Measurements from ENCODE around the gene ARPC1A.

The ARPC1A gene

DNA sequence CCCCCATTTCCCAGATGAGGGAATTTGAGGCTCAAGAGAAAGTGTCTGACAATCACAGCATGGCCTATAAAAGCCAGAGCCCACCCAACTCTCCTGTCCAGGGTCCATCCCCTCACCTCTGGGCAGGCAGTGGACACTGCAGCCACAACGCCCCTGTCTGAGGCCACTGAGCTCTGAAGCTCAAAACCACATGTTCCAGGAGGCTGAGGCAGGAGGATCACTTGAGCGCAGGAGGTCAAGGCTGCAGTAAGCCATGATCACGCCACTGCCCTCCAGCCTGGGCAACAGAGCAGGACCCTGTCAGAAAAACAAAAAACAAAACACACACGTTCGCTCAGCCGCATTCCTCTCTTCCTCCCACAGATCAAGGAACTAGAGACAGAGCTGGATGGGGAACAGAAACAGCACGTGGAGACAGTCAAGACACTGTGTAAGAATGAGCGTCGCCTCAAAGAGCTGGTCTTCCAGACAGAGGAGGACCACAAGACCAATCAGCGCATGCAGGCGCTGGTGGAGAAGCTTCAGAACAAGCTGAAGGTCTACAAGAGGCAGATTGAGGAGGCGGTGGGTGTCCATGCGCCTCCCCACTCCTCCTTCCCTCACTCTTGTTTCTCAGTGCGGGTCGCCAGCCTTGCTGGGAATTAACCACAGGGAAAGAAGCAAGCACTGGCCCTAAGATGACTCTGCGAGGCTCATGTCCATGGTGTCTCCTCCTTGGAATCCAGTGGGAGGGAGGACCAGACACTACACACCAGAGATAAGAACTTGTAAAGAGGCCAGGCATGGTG is 20.0 kb upstream of the ARPC1A start:
- H3K4me2 ChIP-seq (ENCODE audit: insufficient read depth, low read length, poor library complexity, severe bottlenecking) = no peak overlapping the region
- no peak overlapping the region for H3K14ac ChIP-seq (ENCODE audit: low read length)
- H2BK5ac ChIP-seq (ENCODE audit: low read length) = no peak overlapping the region
- H3K4ac ChIP-seq (ENCODE audit: low read length) = no peak overlapping the region
- H3K18ac ChIP-seq (ENCODE audit: low read length) = no peak overlapping the region
- no peaks in the 10 kb centered on the region for H3K27me3 ChIP-seq (ENCODE audit: control insufficient read depth in 3 of 3, insufficient read depth in 3 of 3, low read depth in 1 of 3, low read length in 3 of 3)
- no peak overlapping the region for H2AK5ac ChIP-seq (ENCODE audit: low read depth, low read length)
- no peaks in the 10 kb centered on the region for H3K4me1 ChIP-seq (ENCODE audit: control insufficient read depth in 2 of 2, insufficient read depth in 1 of 2, low read depth in 1 of 2, low read length in 2 of 2)
- no peak overlapping the region for H4K91ac ChIP-seq (ENCODE audit: low read depth, low read length, poor library complexity)
- H3K27ac ChIP-seq (replicated peaks; ENCODE audit: low read length) = no peak overlapping the region
- H3K9ac ChIP-seq (ENCODE audit: low read depth, low read length, poor library complexity) = peak overlapping the region; percentile 27
- H3K23ac ChIP-seq (ENCODE audit: low read depth, low read length, poor library complexity) = no peak overlapping the region
- no peak overlapping the region for H3K4me3 ChIP-seq (ENCODE audit: low read length in 2 of 2)
- no peak overlapping the region for H2AFZ ChIP-seq (ENCODE audit: low read length)
- H3K36me3 ChIP-seq (replicated peaks in 1 of 2; ENCODE audit: control insufficient read depth in 2 of 2, insufficient read depth in 2 of 2, low read length in 2 of 2) = no peaks in the 10 kb centered on the region
- no peak overlapping the region for H2BK120ac ChIP-seq (ENCODE audit: low read depth, low read length)
- H2BK12ac ChIP-seq (ENCODE audit: low read length) = no peak overlapping the region
- no CpG with 5 or more reads among the region's 16 CpGs for WGBS, 2 donors (ENCODE audit: extremely low coverage in 2 of 2, insufficient read length in 2 of 2, insufficient replicate concordance in 1 of 2)
- no peak for DNase-seq (ENCODE audit: low spot score)
- H2BK15ac ChIP-seq (ENCODE audit: low read length) = no peak overlapping the region
- peaks cover 4 to 6% of the 10 kb centered on the region in 2 donors for H3K9me3 ChIP-seq (replicated peaks in 1 of 2; ENCODE audit: control insufficient read depth in 2 of 2, insufficient read depth in 1 of 2, low read depth in 1 of 2, low read length in 2 of 2)
- no peaks in the 10 kb centered on the region for H3K79me1 ChIP-seq (ENCODE audit: low read depth, low read length)
- H4K8ac ChIP-seq (ENCODE audit: low read depth, low read length) = no peak overlapping the region

GRCh38 chr7:99308461-99309074 is 17.1 kb upstream of the ARPC1A start:
- H2BK15ac ChIP-seq (ENCODE audit: low read length) = no peak overlapping the region
- no peaks in the 10 kb centered on the region for H3K27me3 ChIP-seq (ENCODE audit: control insufficient read depth in 3 of 3, insufficient read depth in 3 of 3, low read depth in 1 of 3, low read length in 3 of 3)
- H3K9ac ChIP-seq (ENCODE audit: low read depth, low read length, poor library complexity) = no peak overlapping the region
- no peak overlapping the region for H3K4me2 ChIP-seq (ENCODE audit: insufficient read depth, low read length, poor library complexity, severe bottlenecking)
- H3K23ac ChIP-seq (ENCODE audit: low read depth, low read length, poor library complexity) = no peak overlapping the region
- no peaks in the 10 kb centered on the region for H3K4me1 ChIP-seq (ENCODE audit: control insufficient read depth in 2 of 2, insufficient read depth in 1 of 2, low read depth in 1 of 2, low read length in 2 of 2)
- no peak overlapping the region for H3K18ac ChIP-seq (ENCODE audit: low read length)
- no peak overlapping the region for H2AFZ ChIP-seq (ENCODE audit: low read length)
- no peak overlapping the region for H3K27ac ChIP-seq (replicated peaks; ENCODE audit: low read length)
- no peak overlapping the region for H3K14ac ChIP-seq (ENCODE audit: low read length)
- H3K36me3 ChIP-seq (replicated peaks in 1 of 2; ENCODE audit: control insufficient read depth in 2 of 2, insufficient read depth in 2 of 2, low read length in 2 of 2) = no peaks in the 10 kb centered on the region
- no peak overlapping the region for H2BK5ac ChIP-seq (ENCODE audit: low read length)
- H2BK120ac ChIP-seq (ENCODE audit: low read depth, low read length) = no peak overlapping the region
- H3K4me3 ChIP-seq (ENCODE audit: low read length in 2 of 2) = no peak overlapping the region
- no CpG with 5 or more reads among the region's 7 CpGs for WGBS, 2 donors (ENCODE audit: extremely low coverage in 2 of 2, insufficient read length in 2 of 2, insufficient replicate concordance in 1 of 2)
- H2AK5ac ChIP-seq (ENCODE audit: low read depth, low read length) = no peak overlapping the region
- no peak overlapping the region for H2BK12ac ChIP-seq (ENCODE audit: low read length)
- H3K9me3 ChIP-seq (replicated peaks in 1 of 2; ENCODE audit: control insufficient read depth in 2 of 2, insufficient read depth in 1 of 2, low read depth in 1 of 2, low read length in 2 of 2) = peaks cover 6% of the 10 kb centered on the region in 2 donors
- H3K4ac ChIP-seq (ENCODE audit: low read length) = no peak overlapping the region
- no peak overlapping the region for H4K91ac ChIP-seq (ENCODE audit: low read depth, low read length, poor library complexity)
- DNase-seq (ENCODE audit: low spot score) = no peak
- no peak overlapping the region for H4K8ac ChIP-seq (ENCODE audit: low read depth, low read length)
- no peaks in the 10 kb centered on the region for H3K79me1 ChIP-seq (ENCODE audit: low read depth, low read length)

DNA sequence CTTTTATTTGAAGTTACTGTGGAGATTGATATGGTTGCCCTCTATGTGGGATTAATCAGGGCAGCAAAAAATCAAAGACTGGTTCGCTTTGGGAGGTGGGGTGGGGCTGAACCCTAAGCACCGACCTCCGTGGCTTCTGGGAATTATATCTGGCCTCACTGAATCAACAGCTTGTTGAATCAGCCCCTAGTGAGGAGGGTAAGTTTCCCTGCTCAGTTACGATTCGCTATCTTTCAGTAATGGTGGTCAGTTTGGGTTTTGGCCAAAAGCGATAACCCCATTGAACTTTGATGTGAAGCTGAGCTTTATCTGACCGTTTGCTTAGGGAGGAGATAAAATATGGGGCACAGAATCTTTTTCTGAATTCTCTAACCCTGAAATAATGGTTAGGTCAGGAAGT is 16.6 kb upstream of the ARPC1A start:
- Histone ChIP-seq H3K9me3 (replicated peaks in 1 of 2; ENCODE audit: control insufficient read depth in 2 of 2, insufficient read depth in 1 of 2, low read depth in 1 of 2, low read length in 2 of 2) (peaks cover 6% of the 10 kb centered on the region in 2 donors), H3K14ac (ENCODE audit: low read length) (no peak overlapping the region), H2BK120ac (ENCODE audit: low read depth, low read length) (no peak overlapping the region), H4K91ac (ENCODE audit: low read depth, low read length, poor library complexity) (no peak overlapping the region), H3K23ac (ENCODE audit: low read depth, low read length, poor library complexity) (no peak overlapping the region), H2BK15ac (ENCODE audit: low read length) (no peak overlapping the region), H3K27ac (replicated peaks; ENCODE audit: low read length) (no peak overlapping the region), H2AK5ac (ENCODE audit: low read depth, low read length) (no peak overlapping the region), H3K4me1 (ENCODE audit: control insufficient read depth in 2 of 2, insufficient read depth in 1 of 2, low read depth in 1 of 2, low read length in 2 of 2) (no peaks in the 10 kb centered on the region), H2BK12ac (ENCODE audit: low read length) (no peak overlapping the region), H3K9ac (ENCODE audit: low read depth, low read length, poor library complexity) (no peak overlapping the region), H3K79me1 (ENCODE audit: low read depth, low read length) (no peaks in the 10 kb centered on the region), H3K18ac (ENCODE audit: low read length) (no peak overlapping the region), H2BK5ac (ENCODE audit: low read length) (no peak overlapping the region), H4K8ac (ENCODE audit: low read depth, low read length) (no peak overlapping the region), H3K4me3 (ENCODE audit: low read length in 2 of 2) (no peak overlapping the region), H3K4ac (ENCODE audit: low read length) (no peak overlapping the region), H3K27me3 (ENCODE audit: control insufficient read depth in 3 of 3, insufficient read depth in 3 of 3, low read depth in 1 of 3, low read length in 3 of 3) (no peaks in the 10 kb centered on the region), H3K4me2 (ENCODE audit: insufficient read depth, low read length, poor library complexity, severe bottlenecking) (no peak overlapping the region), H3K36me3 (replicated peaks in 1 of 2; ENCODE audit: control insufficient read depth in 2 of 2, insufficient read depth in 2 of 2, low read length in 2 of 2) (no peaks in the 10 kb centered on the region), H2AFZ (ENCODE audit: low read length) (no peak overlapping the region)
- WGBS, 2 donors (ENCODE audit: extremely low coverage in 2 of 2, insufficient read length in 2 of 2, insufficient replicate concordance in 1 of 2) = no CpG with 5 or more reads among the region's 7 CpGs
- no peak for DNase-seq (ENCODE audit: low spot score)

DNA sequence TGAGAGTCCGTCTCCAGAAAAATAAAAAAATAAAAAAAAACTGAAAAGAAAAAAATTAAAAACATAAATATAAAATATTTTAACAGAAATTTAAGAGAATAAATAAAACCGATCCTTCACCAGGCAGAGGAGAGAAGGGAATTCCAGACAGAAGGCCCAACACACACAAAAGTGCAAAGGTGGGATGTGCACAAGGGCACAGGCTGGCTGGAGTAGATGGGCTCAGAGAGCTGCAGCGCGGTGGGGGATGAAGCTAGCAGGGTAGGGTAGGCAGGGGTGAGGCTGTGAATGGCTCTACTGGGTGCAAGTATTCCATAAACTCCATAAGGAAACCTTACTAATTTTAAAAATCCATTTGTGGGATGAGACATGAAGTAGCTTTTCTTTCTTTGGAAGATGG is 15.7 kb upstream of the ARPC1A start:
- Histone ChIP-seq H3K18ac (ENCODE audit: low read length) (no peak overlapping the region), H3K36me3 (replicated peaks in 1 of 2; ENCODE audit: control insufficient read depth in 2 of 2, insufficient read depth in 2 of 2, low read length in 2 of 2) (no peaks in the 10 kb centered on the region), H2AK5ac (ENCODE audit: low read depth, low read length) (no peak overlapping the region), H3K4ac (ENCODE audit: low read length) (no peak overlapping the region), H3K23ac (ENCODE audit: low read depth, low read length, poor library complexity) (no peak overlapping the region), H3K4me3 (ENCODE audit: low read length in 2 of 2) (no peak overlapping the region), H2BK15ac (ENCODE audit: low read length) (no peak overlapping the region), H3K14ac (ENCODE audit: low read length) (no peak overlapping the region), H3K27ac (replicated peaks; ENCODE audit: low read length) (no peak overlapping the region), H2BK5ac (ENCODE audit: low read length) (no peak overlapping the region), H3K9ac (ENCODE audit: low read depth, low read length, poor library complexity) (no peak overlapping the region), H3K4me2 (ENCODE audit: insufficient read depth, low read length, poor library complexity, severe bottlenecking) (no peak overlapping the region), H4K8ac (ENCODE audit: low read depth, low read length) (no peak overlapping the region), H4K91ac (ENCODE audit: low read depth, low read length, poor library complexity) (no peak overlapping the region), H3K79me1 (ENCODE audit: low read depth, low read length) (no peaks in the 10 kb centered on the region), H2BK12ac (ENCODE audit: low read length) (no peak overlapping the region), H3K27me3 (ENCODE audit: control insufficient read depth in 3 of 3, insufficient read depth in 3 of 3, low read depth in 1 of 3, low read length in 3 of 3) (no peaks in the 10 kb centered on the region), H3K9me3 (replicated peaks in 1 of 2; ENCODE audit: control insufficient read depth in 2 of 2, insufficient read depth in 1 of 2, low read depth in 1 of 2, low read length in 2 of 2) (peaks cover 6% of the 10 kb centered on the region in 2 donors), H2BK120ac (ENCODE audit: low read depth, low read length) (no peak overlapping the region), H3K4me1 (ENCODE audit: control insufficient read depth in 2 of 2, insufficient read depth in 1 of 2, low read depth in 1 of 2, low read length in 2 of 2) (no peaks in the 10 kb centered on the region), H2AFZ (ENCODE audit: low read length) (no peak overlapping the region)
- DNase-seq (ENCODE audit: low spot score) = no peak
- WGBS, 2 donors (ENCODE audit: extremely low coverage in 2 of 2, insufficient read length in 2 of 2, insufficient replicate concordance in 1 of 2) = no CpG with 5 or more reads among the region's 4 CpGs
